ENCODE measurements around the gene MTMR2. TPM values are rescaled to one million over a fixed set of nuclear protein-coding genes. Genes with fewer than 3 reads are reported as not detected.

MTMR2 gene
- total and polyA plus RNA-seq, 2 of the 13 experiments (the other 11 are each of a cell fraction or from before 2014, with no cell fraction given), result 12.7 to 22.3 TPM

DNA sequence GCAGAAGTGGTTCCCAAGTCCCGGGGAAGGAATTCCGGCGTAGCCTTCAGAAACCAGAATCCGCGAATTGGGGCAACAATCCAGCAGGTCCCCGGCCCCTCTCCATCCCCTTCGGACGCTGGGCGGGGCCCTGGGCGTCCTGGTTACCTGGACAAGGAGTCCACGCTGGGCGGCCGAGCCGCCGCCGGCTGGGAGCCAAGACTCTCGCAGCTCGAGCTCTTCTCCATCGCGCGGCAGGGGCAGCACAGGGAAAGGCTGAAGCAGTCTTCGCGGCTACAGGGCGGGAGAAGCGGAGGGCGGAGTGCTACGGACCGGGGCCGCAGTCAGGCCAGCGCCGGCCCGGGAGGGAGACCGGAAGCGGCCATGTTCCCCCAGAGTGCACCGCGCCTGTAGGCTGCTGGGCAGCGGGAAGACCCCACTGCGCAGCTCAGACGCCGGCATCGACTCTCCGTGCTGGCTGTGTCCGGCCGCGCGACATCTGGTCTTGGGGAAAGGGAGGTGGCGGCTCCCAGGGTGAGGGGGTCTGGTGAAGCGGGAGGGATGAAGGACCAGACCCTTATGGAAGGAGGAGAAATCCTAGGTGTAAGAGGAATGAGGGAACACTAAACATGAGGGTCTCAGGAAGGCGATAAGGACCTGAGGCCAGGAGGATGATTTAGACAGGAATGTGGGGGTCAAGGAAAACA, at the start of gene MTMR2 (continued):
- TF ChIP-seq ZNF33A (CRISPR knock-in tag; IDR thresholded peaks at IDR 0.05; ENCODE audit: borderline replicate concordance) (no peak), TSC22D2 (CRISPR knock-in tag; IDR thresholded peaks at IDR 0.05; ENCODE audit: borderline replicate concordance) (0 out of 2 replicates have a peak, but pooled peaks have one; percentile 23), ZNF12 (CRISPR knock-in tag; IDR thresholded peaks at IDR 0.05) (no peak), ZNF709 (CRISPR knock-in tag; IDR thresholded peaks at IDR 0.05) (peak; percentile 98), TFAP4 (IDR thresholded peaks at IDR 0.05; ENCODE audit: borderline replicate concordance, low read depth) (no peak; the same call in 1 of the 2 replicates), ELF3 (CRISPR knock-in tag; IDR thresholded peaks at IDR 0.05) (peak; percentile 53; the same call in 1 of the 2 replicates), GATAD2A (CRISPR knock-in tag; IDR thresholded peaks at IDR 0.05) (peak; percentile 50), SUZ12 (IDR thresholded peaks at IDR 0.05; ENCODE audit: low read depth, low read length) (peak; percentile 28; the same call in 1 of the 2 replicates), PHF21A (CRISPR knock-in tag; IDR thresholded peaks at IDR 0.05) (peak; percentile 57; the same call in 1 of the 2 replicates), YY1 (IDR thresholded peaks at IDR 0.05; ENCODE audit: insufficient read depth, insufficient replicate concordance, low read depth, low read length) (peak; percentile 95), ZNF20 (CRISPR knock-in tag; IDR thresholded peaks at IDR 0.05) (no peak), CREM (IDR thresholded peaks at IDR 0.05) (peak; percentile 21; the same call in 1 of the 2 replicates), CREM (CRISPR knock-in tag; IDR thresholded peaks at IDR 0.05) (0 out of 2 replicates have a peak, but pooled peaks have one; percentile 7), ZNF350 (CRISPR knock-in tag; IDR thresholded peaks at IDR 0.05; ENCODE audit: borderline replicate concordance, low read depth) (peak; percentile 91), KDM3A (CRISPR knock-in tag; IDR thresholded peaks at IDR 0.05; ENCODE audit: low read depth) (peak; percentile 72; the same call in 1 of the 2 replicates), ZNF552 (CRISPR knock-in tag; IDR thresholded peaks at IDR 0.05; ENCODE audit: borderline replicate concordance) (peak; percentile 94), SAP130 (CRISPR knock-in tag; IDR thresholded peaks at IDR 0.05; ENCODE audit: low read depth) (peak; percentile 86), ZNF367 (CRISPR knock-in tag; IDR thresholded peaks at IDR 0.05; ENCODE audit: borderline replicate concordance) (no peak), FOXK1 (CRISPR knock-in tag; IDR thresholded peaks at IDR 0.05; ENCODE audit: borderline replicate concordance, low read depth) (peak; percentile 77), PCBP2 (optimal IDR thresholded peaks at IDR 0.05; ENCODE audit: low read depth, low read length, poor library complexity, severe bottlenecking) (no peak), ATRX (CRISPR knock-in tag; IDR thresholded peaks at IDR 0.05; ENCODE audit: borderline replicate concordance) (no peak), ATAD3A (CRISPR knock-in tag; IDR thresholded peaks at IDR 0.05) (no peak), ZKSCAN8 (CRISPR knock-in tag; IDR thresholded peaks at IDR 0.05; ENCODE audit: borderline replicate concordance) (peak; percentile 55; the same call in 1 of the 2 replicates), ZNF274 (CRISPR knock-in tag; IDR thresholded peaks at IDR 0.05) (peak; percentile 66; the same call in 1 of the 2 replicates)
- TF ChIP-seq, protein P1, sequence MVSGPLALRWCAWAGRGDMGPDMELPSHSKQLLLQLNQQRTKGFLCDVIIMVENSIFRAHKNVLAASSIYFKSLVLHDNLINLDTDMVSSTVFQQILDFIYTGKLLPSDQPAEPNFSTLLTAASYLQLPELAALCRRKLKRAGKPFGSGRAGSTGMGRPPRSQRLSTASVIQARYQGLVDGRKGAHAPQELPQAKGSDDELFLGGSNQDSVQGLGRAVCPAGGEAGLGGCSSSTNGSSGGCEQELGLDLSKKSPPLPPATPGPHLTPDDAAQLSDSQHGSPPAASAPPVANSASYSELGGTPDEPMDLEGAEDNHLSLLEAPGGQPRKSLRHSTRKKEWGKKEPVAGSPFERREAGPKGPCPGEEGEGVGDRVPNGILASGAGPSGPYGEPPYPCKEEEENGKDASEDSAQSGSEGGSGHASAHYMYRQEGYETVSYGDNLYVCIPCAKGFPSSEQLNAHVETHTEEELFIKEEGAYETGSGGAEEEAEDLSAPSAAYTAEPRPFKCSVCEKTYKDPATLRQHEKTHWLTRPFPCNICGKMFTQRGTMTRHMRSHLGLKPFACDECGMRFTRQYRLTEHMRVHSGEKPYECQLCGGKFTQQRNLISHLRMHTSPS (CRISPR knock-in tag; IDR thresholded peaks at IDR 0.05; ENCODE audit: low read depth), result no peak
- TF ChIP-seq, protein P2, sequence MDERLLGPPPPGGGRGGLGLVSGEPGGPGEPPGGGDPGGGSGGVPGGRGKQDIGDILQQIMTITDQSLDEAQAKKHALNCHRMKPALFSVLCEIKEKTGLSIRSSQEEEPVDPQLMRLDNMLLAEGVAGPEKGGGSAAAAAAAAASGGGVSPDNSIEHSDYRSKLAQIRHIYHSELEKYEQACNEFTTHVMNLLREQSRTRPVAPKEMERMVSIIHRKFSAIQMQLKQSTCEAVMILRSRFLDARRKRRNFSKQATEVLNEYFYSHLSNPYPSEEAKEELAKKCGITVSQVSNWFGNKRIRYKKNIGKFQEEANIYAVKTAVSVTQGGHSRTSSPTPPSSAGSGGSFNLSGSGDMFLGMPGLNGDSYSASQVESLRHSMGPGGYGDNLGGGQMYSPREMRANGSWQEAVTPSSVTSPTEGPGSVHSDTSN (CRISPR knock-in tag; IDR thresholded peaks at IDR 0.05), result no peak
- TF ChIP-seq, protein P3, sequence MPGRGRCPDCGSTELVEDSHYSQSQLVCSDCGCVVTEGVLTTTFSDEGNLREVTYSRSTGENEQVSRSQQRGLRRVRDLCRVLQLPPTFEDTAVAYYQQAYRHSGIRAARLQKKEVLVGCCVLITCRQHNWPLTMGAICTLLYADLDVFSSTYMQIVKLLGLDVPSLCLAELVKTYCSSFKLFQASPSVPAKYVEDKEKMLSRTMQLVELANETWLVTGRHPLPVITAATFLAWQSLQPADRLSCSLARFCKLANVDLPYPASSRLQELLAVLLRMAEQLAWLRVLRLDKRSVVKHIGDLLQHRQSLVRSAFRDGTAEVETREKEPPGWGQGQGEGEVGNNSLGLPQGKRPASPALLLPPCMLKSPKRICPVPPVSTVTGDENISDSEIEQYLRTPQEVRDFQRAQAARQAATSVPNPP (CRISPR knock-in tag; IDR thresholded peaks at IDR 0.05), result peak; percentile 61; the same call in 1 of the 2 replicates

Data from HepG2 (cell line).